ENCODE results near the gene VAPA. TPM values are rescaled to one million over a fixed set of nuclear protein-coding genes. Genes with fewer than 3 reads are reported as not detected.
A peak's percentile ranks its signal among the peaks of the same experiment; 100 is the strongest.

The VAPA gene
- polyA plus RNA-seq, 1 of the 3 experiments (the other 2 are of a cell fraction) = 109 TPM

GRCh38 chr18:9918016-9918680, 4.3 kb downstream of the VAPA start:
- CTCF ChIA-PET = no interaction called here
- Histone ChIP-seq H3K9me3 (no peaks in the 10 kb centered on the region), H3K36me3 (replicated peaks in 1 of 2; ENCODE audit: control insufficient read depth in 1 of 2, insufficient read depth in 2 of 2, low read length in 1 of 2) (peaks cover 0 to 6% of the 10 kb centered on the region in 2 experiments), H3K4me2 (peak overlapping the region; percentile 43; the same call in 1 of the 2 replicates), H3K27ac (ENCODE audit: low read depth in 2 of 2, low read length in 1 of 2) (peak overlapping the region in 1 of 2 experiments; percentile 34; a peak in 2 of 4 replicates), H3K9me2 (no peaks in the 10 kb centered on the region), H3F3A (replicated peaks; ENCODE audit: insufficient read depth) (peaks cover 25% of the 10 kb centered on the region), H3K27me3 (ENCODE audit: insufficient read depth) (no peaks in the 10 kb centered on the region), H3K79me2 (ENCODE audit: insufficient read depth) (peaks cover 90% of the 10 kb centered on the region), H4K20me1 (ENCODE audit: insufficient read depth) (peaks cover 85% of the 10 kb centered on the region), H3K4me1 (ENCODE audit: control insufficient read depth in 1 of 2, insufficient read depth in 2 of 2, low read depth in 1 of 2, low read length in 1 of 2) (peaks cover 15 to 26% of the 10 kb centered on the region in 2 experiments; a peak in 3 of 4 replicates), H3K9ac (peak overlapping the region; percentile 6; the same call in 1 of the 2 replicates), H2AFZ (ENCODE audit: low read depth) (no peak overlapping the region), H3K4me3 (ENCODE audit: low read depth in 2 of 2, low read length in 1 of 2) (no peak overlapping the region)
- 62% methylated on average over 2 of the region's 2 CpGs for WGBS (ENCODE audit: low lambda C conversion rate)
- no peak for DNase-seq
- TF ChIP-seq PBX3 (IDR thresholded peaks at IDR 0.05) (peak; percentile 12; the same call in 1 of the 2 replicates), TCF12 (IDR thresholded peaks at IDR 0.05) (no peak), REST (IDR thresholded peaks at IDR 0.05; ENCODE audit: low read depth, low read length) (no peak), NRF1 (IDR thresholded peaks at IDR 0.05; ENCODE audit: low read depth, low read length) (no peak), EP300 (IDR thresholded peaks at IDR 0.05; ENCODE audit: borderline replicate concordance in 1 of 2, low read depth in 1 of 2, low read length in 1 of 2) (no peak), USF2 (IDR thresholded peaks at IDR 0.05; ENCODE audit: borderline replicate concordance, low read depth, low read length) (no peak), YY1 (IDR thresholded peaks at IDR 0.05; ENCODE audit: low read depth) (no peak), FOSL2 (IDR thresholded peaks at IDR 0.05; ENCODE audit: borderline replicate concordance, low read depth) (peak; percentile 39; the same call in 1 of the 2 replicates), FOXJ3 (CRISPR knock-in tag; IDR thresholded peaks at IDR 0.05) (no peak), EZH2phosphoT487 (IDR thresholded peaks at IDR 0.05; ENCODE audit: borderline replicate concordance, low read depth) (no peak)
- POLR2A ChIA-PET = no interaction called here

All from SK-N-SH (cell line).